SKM-1 (cell line): ENCODE data around the gene TMC2.
"Not testable (repeated sequence)": the region's sequence is repeated elsewhere in the genome, so short reads cannot be mapped to it uniquely, and the experiment has no call there.

ENCODE experiments used
- DNase-seq: peaks from one replicate; lab custom pipeline; 2025; ENCODE audit not compliant: unreplicated experiment; lab: John Stamatoyannopoulos, UW

The TMC2 gene

GRCh38 chr20:2523919-2524708 is 12.3 kb upstream of the TMC2 start:
- DNase-seq: no peak

GRCh38 chr20:2524709-2525506 is 11.5 kb upstream of the TMC2 start:
- no peak for DNase-seq

DNA sequence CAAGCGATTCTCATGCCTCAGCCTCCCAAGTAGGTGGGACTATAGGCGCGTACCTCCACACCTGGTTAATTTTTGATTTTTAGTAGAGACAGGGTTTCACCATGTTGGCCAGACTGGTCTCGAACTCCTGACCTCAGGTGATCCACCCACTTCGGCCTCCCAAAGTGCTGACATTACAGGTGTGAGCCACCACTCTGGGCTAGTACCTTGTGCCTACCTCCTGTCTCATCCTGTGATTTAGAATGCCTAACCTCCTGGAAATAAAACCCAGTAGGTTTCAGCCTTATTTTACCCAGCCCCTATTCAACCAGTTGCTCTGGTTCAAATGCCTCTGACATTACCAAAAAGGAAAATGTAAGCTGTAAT is 10.2 kb upstream of the TMC2 start:
- not testable (repeated sequence) for DNase-seq

DNA sequence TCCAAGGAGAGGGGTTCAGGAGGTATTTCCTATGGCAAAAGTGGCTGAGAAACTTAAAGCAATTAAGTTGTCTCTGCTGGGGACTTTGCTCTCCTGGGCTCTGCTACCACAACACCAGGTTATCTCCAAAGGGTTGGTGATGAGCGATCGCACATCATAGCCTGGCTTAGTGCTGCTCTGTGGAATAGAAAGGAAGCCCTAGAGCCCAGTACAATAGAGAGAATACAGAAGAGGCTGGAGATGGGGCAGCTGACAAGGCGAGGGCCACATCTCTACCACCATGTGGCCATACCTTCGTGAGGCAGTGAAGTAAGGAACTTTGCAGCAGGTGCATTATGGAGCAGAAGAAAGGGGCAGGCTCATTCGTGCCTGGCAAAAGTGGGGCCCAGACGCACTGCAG is 8.6 kb upstream of the TMC2 start:
- DNase-seq: no peak

GRCh38 chr20:2528671-2529271 is 7.6 kb upstream of the TMC2 start:
- no peak for DNase-seq

GRCh38 chr20:2533118-2533517 is 3.3 kb upstream of the TMC2 start:
- no peak for DNase-seq

DNA sequence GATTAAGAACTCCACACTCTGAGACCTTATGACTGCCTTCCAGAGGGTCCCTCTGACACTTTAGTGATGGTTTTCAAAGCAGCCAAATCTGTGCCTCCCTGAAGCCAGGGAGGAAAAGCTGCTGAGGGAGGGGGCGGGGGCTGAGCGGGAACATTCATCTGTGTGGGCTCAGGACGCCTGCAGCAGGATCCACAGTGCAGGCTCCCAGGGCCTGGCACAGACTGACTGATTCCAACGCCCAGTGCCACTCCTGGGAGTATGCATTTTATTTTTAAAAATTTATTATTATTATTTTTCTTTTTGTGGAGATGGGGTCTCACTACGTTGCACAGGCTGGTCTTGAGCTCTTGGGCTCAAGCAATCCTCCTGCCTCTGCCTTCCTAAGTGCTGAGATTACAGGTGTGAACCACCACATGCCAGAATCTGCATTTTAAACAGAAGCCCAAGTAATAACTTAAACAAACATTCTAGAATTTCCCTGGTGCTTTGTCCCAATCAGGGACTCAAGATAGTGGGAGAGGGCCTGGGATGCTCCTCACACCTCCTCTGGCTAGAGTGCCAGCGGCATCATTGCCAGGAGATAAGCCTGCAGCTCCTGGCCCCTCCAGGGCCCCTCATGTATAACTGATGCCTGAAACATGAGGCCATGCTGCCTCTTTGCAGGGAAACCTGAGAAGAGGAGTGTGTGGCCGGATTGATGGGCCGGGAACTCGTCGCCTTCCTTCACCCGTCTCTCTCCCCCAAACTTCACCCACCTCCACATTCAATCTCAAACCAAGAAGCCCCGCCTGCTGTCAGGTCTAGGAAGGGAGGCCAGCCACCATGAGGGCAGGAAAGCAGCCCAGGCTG is 438 bp upstream of the TMC2 start:
- no peak for DNase-seq

GRCh38 chr20:2537101-2537500 is 728 bp downstream of the TMC2 start:
- DNase-seq: no peak

DNA sequence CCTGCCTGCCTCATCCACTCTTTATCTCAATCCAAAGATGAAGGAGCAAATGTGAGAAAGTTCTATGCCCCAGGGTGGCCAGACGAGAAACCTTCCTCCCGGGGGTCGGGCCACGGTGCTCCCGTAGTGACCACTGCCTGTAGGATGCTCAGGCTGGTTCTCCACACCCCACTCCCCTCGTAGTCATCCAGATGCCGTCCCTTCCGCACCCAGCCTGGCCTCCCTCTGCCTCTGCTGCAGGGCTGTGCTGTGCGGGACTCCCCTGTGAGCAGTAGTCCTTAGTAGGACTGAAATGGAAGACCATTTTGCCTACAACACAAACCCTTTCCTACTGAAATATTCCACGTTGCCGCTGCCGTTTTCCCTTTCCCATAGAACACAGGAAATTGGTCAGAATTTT is 2.0 kb downstream of the TMC2 start:
- DNase-seq: no peak

- no peak for DNase-seq
Observed at GRCh38 chr20:2538931-2539720, 2.8 kb downstream of the TMC2 start.

GRCh38 chr20:2541940-2542339 is 5.6 kb downstream of the TMC2 start:
- DNase-seq: no peak

- no peak for DNase-seq
Observed at GRCh38 chr20:2542361-2542760, 6.0 kb downstream of the TMC2 start.

GRCh38 chr20:2544211-2544610 is 7.8 kb downstream of the TMC2 start:
- no peak for DNase-seq

- no peak for DNase-seq
Observed at GRCh38 chr20:2545594-2545993, 9.2 kb downstream of the TMC2 start.

DNA sequence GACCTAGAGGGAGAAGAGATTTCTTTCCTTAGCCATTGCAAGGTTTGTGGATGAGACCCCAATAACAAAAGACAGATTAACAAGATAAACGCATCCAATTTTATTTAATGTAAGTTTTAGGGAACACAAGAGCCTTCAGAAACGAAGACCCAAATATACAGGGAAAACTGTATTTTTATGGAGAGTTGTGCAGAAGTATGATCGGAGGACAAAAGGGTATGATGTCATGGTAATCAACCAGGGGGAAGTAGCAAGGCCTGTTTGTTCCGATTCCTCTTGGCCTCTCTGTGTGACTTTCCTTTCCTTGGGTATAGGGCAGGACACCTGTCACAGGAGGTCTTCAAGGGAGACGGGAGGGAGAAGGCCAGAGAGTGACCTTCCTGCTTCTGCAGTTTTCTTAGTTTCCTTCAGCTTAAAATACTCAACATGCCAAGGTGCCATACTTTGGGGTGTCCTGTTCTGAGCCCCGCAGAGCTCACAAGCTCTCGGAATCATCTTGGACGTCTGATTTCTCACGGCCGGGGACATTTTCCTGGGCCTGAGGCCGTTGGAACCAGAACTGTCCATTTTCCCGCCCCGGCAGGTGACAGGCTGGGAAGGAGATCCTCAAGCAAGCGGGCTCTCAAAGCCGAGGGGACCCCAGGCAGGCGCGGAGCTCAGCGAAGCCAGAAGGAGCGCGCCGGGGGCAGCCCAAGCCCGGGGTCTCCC is 21.7 kb downstream of the TMC2 start:
- no peak for DNase-seq

DNA sequence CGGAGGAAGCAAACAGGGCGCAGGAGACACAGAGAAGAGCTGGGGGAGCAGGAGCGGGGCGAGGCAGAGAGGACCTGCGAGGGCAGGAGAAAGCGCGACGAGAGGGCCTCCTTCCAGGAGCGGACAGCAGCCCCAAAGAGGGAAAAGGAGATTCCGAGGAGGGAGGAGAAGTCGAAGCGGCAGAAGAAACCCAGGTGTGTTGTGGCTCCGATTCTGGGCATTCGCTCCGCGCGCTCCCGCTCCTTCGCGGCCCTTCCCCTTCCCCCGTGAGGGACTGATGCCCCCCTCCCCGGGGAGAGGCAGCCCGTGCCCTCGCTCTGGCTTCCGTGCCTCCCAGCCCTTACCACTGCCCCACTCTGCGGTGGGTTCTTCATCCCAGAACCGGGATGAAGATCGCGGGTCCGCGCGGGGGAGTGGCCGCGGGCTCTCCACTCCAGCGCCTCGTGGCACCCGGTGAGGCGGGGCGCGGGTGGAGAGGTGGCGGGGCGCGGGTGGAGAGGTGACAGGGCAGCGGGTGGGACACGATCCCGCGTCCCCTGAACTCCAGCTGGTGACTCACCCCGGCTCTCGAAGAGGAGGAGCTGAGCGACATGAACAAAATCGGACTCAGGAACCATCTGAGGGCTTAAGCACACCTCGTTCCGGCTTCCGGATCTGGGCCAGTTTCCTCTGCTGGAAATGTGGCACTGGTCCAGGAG is 22.4 kb downstream of the TMC2 start:
- DNase-seq: no peak

- no peak for DNase-seq
Observed at GRCh38 chr20:2559279-2559626, 22.9 kb downstream of the TMC2 start.

DNA sequence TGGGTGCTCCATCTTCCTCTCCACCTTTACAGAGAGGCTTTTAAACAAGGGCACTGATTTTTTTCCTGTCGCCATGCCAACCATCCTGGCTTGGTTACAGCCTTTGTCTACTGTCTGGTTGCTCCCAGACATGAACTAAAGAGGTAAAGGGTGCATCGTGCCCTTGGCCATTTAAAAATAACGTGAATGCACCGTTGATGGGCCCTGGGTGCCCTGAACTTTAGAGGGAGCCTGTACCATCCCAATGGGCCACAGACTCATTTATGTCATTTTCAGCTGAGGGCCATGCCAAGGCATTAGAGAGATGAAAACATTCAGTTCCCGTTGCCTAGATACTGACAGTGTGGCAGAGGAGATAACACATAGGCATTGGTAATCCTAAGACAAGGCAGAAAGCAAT is 23.3 kb downstream of the TMC2 start:
- DNase-seq: no peak

GRCh38 chr20:2563116-2563515 is 26.7 kb downstream of the TMC2 start:
- no peak for DNase-seq
